Neural crest cell (in vitro differentiated cells): ENCODE data around the gene C16orf46. TPM values are rescaled to one million over a fixed set of nuclear protein-coding genes. Genes with fewer than 3 reads are reported as not detected.

Experiments
- DNase-seq: peaks from one replicate; pipeline ENCODE4 v3.0.0; 2021; ENCODE audit warnings: low read depth, mixed read lengths, low spot score
- H3K27ac Mint-ChIP-seq: one replicate; pipeline ENCODE4 v1.8.0; 2021; ENCODE audit warnings: mild to moderate bottlenecking, mixed read lengths; ENCODE audit not compliant: unreplicated experiment
- H3K27me3 Mint-ChIP-seq: 2 replicates; pipeline ENCODE4 v1.8.0; 2021; ENCODE audit warnings: low read depth, mild to moderate bottlenecking, mixed read lengths
- H3K36me3 Mint-ChIP-seq: 2 replicates; pipeline ENCODE4 v1.8.0; 2021; ENCODE audit warnings: low read depth, mild to moderate bottlenecking, mixed read lengths
- H3K4me1 Mint-ChIP-seq: 2 replicates; pipeline ENCODE4 v1.8.0; 2021; ENCODE audit warnings: mixed read lengths
- H3K4me3 Mint-ChIP-seq: one replicate; pipeline ENCODE4 v1.8.0; 2021; ENCODE audit warnings: mild to moderate bottlenecking, mixed read lengths
- H3K9me3 Mint-ChIP-seq: 2 replicates; pipeline ENCODE4 v1.8.0; 2021; ENCODE audit warnings: mixed read lengths
- long read RNA-seq: library from polyadenylated mRNA; unstranded; transcript quantifications from one replicate; pipeline ENCODE4 v2.0.0, GENCODE V29; 2020
- total RNA-seq: library from RNA; stranded (reverse); gene quantifications from 2 replicates; pipeline ENCODE4 v1.2.1, GENCODE V29; 2021
- TF ChIP-seq, protein P1 (sequence below): fragments of 200-600 bp; sonication (generic); conservative IDR thresholded peaks from 2 replicates; pipeline ENCODE4 v1.5.0; 2021; ENCODE audit warnings: antibody characterized with exemption, mild to moderate bottlenecking

The C16orf46 gene
- 1.8 and 2.1 TPM in 2 replicates for total RNA-seq
- long read RNA-seq, partial matches to known transcripts: 0 of 1 reads
- long read RNA-seq, other reads (novel, unspliced or antisense): 1 of 1 reads

GRCh38 chr16:81077076-81077940 lies at the start of gene C16orf46:
TSS of gene C16orf46 (minus strand) at chr16:81077238. CDS start at chr16:81063955, 13,283 bp downstream.
- peaks cover 4% of the 10 kb centered on the region for H3K4me1 Mint-ChIP-seq

DNA sequence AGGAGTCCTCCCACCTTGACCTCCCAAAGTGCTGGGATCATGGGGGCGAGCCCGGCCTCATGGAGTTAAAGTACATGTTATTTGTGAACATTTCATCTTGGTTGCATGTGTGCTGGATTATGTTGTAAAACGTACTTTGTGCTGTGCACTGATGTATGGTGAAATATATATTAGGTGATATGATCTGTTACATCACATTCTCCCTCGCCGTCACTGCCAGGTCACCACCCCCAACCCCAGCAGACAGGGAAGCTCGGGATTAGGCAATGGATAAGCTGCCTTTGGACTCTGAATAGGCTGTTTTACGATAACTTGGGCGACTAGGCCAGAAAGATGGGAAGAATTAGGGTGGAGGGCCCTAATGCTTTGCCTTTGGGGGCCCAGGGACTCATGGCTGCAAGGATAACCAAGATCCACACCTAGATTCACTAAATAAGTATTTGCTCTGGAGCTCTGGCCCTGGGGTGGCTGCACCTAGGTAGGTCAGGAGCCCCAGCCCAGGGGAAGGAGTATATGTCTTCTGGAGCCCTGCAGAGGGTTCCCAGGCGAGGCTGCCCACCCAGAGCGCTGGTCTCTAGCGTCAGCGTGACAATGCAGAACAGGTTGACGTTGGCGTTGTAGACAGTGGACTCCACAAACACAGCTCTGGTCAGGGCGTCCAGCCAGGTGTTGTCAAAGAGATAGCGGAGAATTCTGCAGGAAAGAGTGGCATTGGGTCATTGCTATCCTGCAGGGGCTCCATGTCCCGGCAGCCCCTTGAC lies 46.2 kb upstream of the C16orf46 start:
- H3K4me1 Mint-ChIP-seq: peaks cover 4% of the 10 kb centered on the region

More at GRCh38 chr16:81077076-81077940, at the start of gene C16orf46:
- DNase-seq: peak; percentile 96
- no peaks in the 10 kb centered on the region for H3K36me3 Mint-ChIP-seq
- H3K27ac Mint-ChIP-seq: peak within 1 kb of the TSS; percentile 97
- H3K9me3 Mint-ChIP-seq: no peaks in the 10 kb centered on the region
- H3K4me3 Mint-ChIP-seq: no peak within 1 kb of the TSS
- TF ChIP-seq, protein P1, sequence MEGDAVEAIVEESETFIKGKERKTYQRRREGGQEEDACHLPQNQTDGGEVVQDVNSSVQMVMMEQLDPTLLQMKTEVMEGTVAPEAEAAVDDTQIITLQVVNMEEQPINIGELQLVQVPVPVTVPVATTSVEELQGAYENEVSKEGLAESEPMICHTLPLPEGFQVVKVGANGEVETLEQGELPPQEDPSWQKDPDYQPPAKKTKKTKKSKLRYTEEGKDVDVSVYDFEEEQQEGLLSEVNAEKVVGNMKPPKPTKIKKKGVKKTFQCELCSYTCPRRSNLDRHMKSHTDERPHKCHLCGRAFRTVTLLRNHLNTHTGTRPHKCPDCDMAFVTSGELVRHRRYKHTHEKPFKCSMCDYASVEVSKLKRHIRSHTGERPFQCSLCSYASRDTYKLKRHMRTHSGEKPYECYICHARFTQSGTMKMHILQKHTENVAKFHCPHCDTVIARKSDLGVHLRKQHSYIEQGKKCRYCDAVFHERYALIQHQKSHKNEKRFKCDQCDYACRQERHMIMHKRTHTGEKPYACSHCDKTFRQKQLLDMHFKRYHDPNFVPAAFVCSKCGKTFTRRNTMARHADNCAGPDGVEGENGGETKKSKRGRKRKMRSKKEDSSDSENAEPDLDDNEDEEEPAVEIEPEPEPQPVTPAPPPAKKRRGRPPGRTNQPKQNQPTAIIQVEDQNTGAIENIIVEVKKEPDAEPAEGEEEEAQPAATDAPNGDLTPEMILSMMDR: no peak
- H3K27me3 Mint-ChIP-seq: no peaks in the 10 kb centered on the region

GRCh38 chr16:81121474-81121990 lies 44.5 kb upstream of the C16orf46 start:
- H3K27ac Mint-ChIP-seq: no peak overlapping the region
- no peak overlapping the region for H3K4me3 Mint-ChIP-seq

More for the DNA sequence above, 46.2 kb upstream of the C16orf46 start:
- no peak for DNase-seq
- TF ChIP-seq, protein P1: no peak
- Mint-ChIP-seq H3K4me3 (no peak overlapping the region), H3K9me3 (no peaks in the 10 kb centered on the region), H3K36me3 (no peaks in the 10 kb centered on the region), H3K27me3 (peaks cover 2% of the 10 kb centered on the region), H3K27ac (no peak overlapping the region)

GRCh38 chr16:81117436-81117835 lies 40.4 kb upstream of the C16orf46 start:
- Mint-ChIP-seq H3K36me3 (no peaks in the 10 kb centered on the region), H3K27ac (no peak overlapping the region), H3K4me3 (no peak overlapping the region), H3K9me3 (no peaks in the 10 kb centered on the region), H3K27me3 (no peaks in the 10 kb centered on the region), H3K4me1 (peaks cover 4% of the 10 kb centered on the region)
- TF ChIP-seq, protein P1: no peak
- no peak for DNase-seq

More at GRCh38 chr16:81121474-81121990, 44.5 kb upstream of the C16orf46 start:
- Mint-ChIP-seq H3K9me3 (no peaks in the 10 kb centered on the region), H3K27me3 (no peaks in the 10 kb centered on the region), H3K4me1 (peaks cover 4% of the 10 kb centered on the region), H3K36me3 (no peaks in the 10 kb centered on the region)
- DNase-seq: no peak
- TF ChIP-seq, protein P1: no peak

- H3K27me3 Mint-ChIP-seq: no peaks in the 10 kb centered on the region
- DNase-seq: no peak
- H3K4me1 Mint-ChIP-seq: peaks cover 4% of the 10 kb centered on the region
- no peaks in the 10 kb centered on the region for H3K36me3 Mint-ChIP-seq
- H3K9me3 Mint-ChIP-seq: no peaks in the 10 kb centered on the region
- TF ChIP-seq, protein P1: no peak
- H3K4me3 Mint-ChIP-seq: no peak overlapping the region
- H3K27ac Mint-ChIP-seq: no peak overlapping the region
These were observed 39.2 kb upstream of the C16orf46 start for GRCh38 chr16:81116285-81116684.
